NOMO-1 treated with DMSO at 0.1 percent for 48 hours (cell line): ENCODE results near the gene INF2.

Experiments used
- DNase-seq: peaks from one replicate; lab custom pipeline; 2025; ENCODE audit not compliant: unreplicated experiment; lab: John Stamatoyannopoulos, UW

INF2 gene

DNA sequence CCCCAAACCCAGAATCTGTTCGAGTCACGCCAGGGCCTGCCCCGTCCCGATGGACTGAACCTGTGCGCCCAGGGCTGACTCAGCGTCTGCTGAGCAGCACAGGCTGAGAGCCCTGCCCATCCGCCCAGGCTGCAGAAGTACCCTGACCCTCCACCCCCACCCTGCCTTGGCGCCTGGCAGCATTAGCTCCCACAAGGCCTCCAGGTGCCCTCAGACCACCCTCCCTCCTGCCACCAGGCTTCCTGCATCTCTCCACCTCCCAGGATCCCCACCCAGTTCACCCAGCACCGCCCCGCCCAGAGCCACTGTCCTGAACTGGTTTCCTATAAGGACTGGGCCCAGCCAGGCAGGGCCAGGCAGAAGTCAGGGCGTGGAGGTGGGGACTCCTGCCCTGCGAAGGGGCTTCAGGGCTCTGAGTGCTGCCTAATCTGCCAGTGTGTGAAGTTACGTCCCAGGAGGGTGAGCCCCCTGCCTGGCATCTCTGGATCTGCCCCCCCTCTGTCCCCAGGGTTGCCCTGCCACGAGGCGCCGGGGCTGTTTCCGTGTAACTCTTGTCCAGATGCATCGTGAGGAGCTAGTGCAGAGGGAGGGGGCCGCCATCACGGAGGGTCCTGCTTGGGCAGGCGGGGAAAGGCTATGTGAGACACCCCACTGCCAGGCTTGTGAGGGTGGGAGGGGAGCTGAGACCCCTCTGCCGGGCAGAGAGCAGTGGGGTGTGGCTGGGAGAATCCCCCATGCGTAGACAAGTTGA, 43.7 kb downstream of the INF2 start:
- DNase-seq, result no peak

DNA sequence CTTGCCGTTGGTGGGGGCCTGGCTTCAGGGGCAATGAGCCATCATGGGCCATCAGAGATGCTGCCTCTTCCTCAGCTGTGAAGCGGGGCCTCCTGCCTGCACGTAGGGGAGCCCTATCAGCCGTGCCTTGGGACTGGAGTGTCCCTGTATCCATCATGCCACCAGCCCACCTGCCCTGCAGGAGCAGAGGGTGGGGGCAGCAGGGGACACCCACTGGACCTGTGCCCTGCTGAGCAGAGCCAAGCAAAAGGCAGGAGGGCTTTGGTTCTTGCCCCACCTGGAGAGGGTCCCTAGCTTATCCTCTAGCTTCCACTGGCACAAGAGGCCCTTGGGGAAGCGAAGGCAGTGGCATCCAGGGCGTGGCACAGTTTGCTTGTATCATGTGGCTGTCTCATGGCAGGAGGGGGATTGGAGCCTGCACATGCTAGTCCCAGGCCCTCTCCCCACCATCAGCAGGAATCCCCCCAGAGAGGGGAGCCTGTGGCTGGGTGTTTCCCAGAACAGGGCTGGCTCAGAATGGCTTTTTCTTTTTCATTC, 44.7 kb downstream of the INF2 start:
- DNase-seq, result no peak

DNA sequence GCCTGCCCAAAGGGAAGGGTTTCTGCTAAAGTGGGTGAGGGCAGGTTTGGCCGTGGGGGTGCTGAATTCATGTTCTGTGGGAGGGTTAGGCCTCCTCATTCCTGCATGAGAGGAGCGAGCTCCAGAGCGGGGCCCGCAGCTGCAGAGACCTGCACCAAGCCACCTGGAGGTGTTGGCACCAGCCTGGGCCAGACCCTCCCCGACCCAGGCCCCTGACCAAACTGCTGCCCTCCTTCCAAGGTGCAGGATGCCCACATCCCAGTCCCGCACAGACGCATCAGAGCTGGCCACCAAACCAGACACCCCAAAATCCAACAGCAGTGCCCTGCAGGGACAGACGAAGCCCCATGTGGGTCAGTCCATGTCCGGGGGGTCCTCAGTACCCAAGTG, 45.2 kb downstream of the INF2 start:
- no peak for DNase-seq

DNA sequence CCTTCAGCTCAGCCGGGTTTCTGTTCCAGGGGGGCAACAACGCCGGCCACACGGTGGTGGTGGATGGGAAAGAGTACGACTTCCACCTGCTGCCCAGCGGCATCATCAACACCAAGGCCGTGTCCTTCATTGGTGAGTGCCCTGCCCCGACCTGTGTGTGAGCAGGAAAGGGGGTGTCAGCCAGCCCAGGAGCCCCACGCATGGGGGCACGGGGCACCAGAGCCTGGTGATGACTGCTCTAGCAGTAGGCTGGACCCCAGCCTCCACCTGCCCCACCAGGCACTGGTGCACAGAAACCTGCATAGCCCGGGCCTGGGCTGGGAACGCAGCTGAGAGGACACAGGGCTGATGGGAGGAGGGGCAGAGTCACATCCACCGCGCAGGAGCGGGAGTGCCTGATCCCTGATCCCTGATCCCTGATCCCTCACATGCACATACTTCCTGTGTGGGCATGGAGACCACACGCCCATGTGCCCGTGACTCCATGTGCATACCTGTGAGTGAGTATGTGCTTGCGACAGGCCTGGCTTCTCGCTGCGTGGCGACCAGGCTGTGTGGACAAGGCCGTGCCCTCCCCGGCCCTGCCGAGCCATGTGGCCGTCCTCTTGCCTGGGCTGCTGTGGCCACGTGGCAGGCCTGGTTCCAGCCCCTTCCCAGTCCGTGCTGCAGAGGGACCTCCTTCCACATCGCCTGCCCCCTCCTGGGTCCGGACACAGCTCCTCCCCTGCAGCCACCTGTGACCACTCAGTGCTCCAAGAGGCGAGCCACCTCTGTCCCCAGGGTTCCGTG, 45.8 kb downstream of the INF2 start:
- no peak for DNase-seq

DNA sequence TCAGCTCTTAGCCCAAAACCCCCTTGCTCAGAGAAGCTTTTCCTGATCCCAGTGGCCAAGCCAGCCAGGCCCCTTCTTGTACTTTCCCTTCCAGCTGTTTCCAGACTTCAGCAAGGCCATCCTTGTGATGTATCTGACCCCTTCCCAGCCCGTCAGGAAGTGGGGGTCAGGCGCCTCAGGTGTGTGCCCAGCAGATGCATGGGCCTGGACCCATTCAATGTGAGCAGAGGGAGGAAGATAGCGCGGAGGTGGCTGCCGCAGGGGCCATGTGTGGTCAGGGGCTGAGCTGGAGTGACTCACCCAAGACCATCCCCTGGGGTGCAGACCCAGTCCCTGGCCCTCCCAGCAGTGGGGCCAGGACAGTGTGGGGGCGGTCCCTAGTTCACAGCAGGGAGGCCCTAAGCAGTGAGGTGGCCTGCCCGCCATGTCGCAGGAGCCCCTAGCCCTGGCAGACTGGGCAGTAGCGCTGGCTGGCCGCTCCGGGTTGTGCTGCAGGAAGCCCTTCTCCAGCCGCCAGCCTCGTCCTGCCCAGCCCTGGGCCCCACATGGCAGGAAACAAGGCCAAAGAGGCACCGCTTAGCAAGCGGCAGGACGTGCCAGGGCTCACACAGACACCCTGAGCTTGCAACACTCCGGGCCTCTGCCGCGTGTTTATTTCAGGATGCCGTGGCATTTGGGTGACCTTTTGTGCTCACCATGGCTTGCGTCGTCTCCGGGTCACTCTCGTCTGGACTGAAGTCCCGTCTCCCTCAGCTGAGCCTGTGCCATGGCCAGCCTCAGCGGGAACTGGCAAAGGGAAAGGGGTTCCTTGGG, 46.6 kb downstream of the INF2 start:
- peak; percentile 28 for DNase-seq

DNA sequence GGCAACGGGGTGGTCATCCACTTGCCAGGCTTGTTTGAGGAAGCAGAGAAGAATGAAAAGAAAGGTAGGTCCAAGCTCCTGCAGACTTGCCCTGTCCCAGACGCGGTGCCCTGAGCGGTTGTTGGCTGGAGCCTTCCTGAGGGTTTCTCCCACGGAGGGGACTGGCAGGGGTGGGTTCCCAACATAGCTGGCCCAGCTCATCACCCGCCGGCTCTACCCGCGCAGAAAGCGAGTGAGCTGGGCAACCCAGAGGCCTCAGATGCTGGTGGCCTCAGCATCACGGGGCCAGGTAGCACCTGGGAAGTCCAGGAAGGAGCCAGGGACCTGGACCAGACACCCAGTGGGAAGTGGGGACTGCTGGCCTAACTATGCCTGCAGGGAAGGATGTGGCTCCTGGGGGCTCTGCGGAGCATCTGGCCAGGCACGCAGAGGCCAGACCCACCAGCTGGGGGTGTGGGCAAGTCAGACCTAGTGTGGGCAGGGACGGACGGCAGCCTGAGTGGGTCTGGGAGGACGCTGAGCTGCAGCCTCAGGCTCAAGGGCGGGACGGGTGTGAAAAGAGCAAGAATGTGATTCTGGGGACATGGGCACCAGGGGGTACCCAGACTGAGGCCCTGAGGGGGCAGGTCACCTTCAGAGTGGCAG, 49.1 kb downstream of the INF2 start:
- no peak for DNase-seq

DNA sequence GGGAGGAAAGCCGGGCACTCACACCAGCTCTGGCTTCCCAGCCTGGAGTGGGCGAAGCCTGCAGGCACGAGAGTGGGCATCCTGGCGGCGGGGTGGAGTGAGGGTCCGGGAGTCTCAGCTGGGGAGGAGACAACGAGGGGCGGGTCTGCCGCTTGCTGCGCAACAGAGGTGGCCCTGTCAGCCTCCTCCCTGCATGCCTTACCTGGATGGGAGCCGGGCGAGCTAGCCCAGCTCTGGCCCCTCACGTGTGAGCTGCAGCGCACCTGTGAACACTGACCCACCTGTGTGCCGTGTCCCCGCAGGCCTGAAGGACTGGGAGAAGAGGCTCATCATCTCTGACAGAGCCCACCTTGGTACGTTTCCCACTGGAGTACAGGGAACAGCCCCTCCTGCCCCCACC, 49.6 kb downstream of the INF2 start:
- no peak for DNase-seq

DNA sequence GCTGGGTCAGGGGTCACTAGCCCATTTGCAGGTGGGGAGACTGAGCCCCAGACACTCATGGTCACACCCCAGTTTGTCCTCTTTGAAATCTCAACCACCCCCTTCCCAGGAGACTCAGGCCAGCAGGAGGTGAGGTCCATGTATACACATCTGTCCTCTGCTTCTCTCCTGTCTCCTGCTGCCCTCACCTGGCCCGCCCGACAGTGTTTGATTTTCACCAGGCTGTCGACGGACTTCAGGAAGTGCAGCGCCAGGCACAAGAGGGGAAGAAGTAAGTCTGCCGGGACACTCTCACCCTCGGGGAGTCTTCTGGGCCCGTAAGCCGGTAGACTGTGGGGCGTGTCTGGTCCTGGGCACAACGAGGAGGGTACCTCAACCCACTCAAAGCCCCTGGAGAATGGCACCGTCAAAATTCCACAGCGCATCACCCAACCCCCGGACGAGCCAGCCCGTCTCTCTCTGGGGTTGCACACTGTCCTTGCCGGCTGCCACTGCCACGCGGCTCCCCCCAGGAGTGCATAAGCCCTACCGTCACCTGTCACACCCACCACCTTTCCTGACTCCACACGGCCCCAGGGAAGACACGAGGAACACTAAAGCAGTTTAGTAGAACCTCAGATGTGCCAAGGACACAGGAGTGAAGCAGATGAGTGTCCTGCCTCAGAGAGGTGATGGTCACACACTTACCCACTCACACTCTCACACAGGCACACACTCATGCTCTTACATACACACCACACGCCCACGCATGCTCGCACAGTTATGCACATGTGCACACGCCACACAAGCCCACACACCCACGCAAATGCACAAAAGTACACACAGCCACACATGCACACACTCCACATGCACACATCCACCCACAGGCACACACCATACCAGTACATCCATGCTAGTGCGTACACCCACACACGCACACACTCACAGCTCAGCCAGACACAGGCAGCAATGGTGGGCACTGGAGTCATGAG, 50.4 kb downstream of the INF2 start:
- DNase-seq, result no peak

DNA sequence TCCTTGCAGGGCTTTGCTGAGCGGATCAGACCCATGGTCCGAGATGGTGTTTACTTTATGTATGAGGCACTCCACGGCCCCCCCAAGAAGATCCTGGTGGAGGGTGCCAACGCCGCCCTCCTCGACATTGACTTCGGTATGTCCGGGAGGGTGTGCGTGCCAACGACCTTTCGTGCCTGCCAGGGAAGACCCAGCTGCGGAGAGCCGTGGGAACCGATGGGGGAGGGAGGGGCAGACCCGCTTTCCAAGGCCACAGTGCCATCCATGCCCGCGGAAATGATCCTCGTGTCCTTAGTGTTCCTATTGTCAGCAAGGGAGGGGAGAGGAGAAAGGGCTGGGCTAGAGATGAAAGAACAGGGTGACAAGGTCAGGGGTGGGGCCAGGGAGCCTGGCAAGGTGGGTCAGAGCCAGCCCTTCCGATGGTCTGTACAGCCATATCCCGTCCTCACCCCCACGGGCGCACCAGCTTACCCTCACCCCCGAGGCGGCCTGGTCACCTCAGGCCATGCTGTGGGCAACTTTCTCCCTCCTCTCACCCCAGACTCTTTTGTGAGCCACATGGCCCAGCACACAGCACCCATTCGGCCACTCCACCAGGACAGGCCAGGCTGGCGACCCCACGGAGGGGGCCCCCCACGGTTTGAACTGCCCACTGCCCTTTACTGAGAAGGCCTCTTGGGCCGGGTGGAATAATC, 51.8 kb downstream of the INF2 start:
- DNase-seq, result no peak

DNA sequence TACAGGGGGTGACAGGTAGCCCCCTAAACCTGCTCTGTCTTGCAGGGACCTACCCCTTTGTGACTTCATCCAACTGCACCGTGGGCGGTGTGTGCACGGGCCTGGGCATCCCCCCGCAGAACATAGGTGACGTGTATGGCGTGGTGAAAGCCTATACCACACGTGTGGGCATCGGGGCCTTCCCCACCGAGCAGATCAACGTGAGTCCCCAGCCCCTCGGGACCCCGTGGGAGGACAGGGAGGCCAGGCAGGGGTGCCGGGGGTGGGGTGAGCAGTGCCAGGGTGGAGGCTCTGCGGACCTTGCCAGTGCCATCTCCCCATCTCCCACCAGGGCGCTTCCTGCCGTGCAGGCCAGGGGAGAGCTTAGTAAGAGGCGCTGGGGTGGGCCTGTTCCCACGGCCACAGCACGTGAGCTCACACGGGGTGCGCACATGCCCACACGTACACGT, 52.4 kb downstream of the INF2 start:
- DNase-seq, result no peak

DNA sequence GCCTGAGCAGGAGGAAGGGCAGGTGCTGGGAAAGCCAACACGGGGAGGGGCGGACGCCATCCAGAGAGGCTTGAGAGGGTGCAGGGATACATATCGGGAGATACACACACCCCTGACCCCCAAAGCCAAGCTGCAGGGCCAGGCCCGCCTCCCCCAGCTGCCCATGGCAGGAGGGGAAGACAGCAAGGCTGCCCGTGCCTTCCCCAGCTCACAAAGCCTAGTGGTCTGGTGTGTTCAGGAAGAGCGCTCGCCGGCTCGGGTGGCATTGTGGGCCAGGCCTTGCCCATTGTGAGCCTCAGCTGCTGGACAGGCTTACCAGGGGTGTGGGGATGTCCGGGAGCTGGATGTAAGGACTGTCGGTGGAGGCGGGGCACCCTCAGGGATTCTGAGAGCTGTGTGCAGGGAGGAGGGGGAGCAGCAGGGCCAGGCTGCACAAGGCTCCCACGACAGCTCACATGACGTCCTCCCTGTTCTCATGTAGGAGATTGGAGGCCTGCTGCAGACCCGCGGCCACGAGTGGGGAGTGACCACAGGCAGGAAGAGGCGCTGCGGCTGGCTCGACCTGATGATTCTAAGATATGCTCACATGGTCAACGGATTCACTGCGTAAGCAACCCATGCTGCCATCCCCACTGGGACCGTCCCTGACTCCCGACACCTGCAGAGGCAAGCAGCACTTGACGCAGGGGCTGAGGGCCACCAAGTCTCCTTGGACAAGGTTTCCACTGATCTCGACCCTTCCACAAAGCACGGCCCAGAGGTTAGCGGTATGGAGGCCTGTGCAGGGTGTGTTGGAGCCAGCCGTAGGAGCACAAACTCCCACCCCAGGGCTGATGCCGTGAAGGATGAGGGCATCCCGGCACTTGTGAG, 53.4 kb downstream of the INF2 start:
- no peak for DNase-seq

DNA sequence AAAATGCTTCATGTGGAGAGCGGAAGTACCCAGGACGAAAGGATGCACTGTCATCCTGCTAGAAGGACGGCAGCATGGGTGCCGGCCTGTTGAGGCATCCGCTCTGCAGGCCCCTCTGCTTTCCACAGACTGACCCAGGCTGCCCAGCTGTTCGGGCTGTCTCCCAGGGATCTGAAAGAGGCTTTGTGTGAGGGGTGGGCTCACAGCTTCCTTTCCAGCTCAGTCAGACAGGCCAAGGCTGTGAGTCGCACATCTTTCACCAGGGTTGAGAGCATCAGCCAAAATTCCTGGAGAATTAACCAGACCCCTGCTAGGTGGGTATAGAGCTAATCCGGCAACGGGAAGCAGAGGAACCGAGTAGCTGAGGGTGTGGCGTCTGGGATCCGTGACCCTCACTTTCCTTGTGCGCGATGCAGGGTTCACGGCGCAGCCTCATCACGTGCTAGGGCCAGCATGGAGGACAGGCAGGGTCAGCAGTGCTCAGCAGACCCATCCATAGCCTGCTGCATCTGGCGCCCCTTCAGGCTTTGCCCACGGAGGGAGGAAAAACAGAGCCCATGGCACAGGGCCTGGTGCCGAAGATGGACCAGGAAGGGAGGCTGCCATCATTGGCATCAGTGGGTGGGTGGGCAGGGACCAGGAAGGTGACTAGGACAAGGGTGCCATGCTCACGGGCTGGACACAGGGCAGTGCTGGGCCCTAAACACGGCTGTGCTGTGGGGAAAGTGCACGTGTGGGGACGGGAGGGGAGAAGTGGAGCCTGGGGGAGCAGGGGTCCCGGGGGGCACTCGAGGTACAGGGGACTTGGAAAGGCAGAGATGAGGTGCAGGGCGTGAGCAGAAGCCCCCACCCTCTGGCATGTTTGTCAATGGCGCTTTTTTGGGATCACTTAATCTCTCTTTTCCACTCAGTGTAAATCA, 54.3 kb downstream of the INF2 start:
- no peak for DNase-seq

DNA sequence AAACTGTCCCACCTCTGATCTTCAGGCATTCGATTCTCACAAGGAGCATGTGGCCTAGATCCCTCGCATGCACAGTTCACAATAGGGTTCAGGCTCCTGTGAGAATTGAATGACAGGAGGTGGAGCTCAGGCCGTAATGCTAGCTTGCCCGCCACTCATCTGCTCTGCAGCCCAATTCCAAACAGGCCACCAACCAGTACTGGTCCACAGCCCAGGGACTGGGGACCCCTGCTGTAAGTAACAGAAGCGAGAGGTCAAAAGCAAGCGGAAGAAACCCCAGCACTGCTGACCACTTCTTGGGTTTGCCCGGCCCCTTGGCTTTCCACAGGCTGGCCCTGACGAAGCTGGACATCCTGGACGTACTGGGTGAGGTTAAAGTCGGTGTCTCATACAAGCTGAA, 55.1 kb downstream of the INF2 start:
- no peak for DNase-seq

DNA sequence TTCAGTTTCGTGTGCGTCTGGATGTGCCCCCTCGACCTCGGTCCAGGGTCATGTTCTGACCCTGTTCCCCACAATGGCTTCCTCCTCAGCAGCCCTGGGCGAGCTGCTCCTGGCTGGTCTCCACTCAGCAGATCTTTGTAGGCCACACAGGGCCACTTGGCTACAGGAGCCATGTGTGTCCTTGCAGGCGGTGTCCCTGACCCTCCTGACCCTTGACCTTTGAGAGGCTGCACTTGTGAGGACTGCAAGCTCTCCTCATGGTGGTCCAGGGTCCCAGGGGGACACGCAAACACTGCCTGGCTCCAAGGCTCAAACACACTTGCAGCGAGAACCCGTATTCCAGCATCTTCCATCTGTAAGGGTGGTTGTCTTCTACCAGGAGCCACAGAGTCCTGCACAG, 56.0 kb downstream of the INF2 start:
- DNase-seq, result no peak

DNA sequence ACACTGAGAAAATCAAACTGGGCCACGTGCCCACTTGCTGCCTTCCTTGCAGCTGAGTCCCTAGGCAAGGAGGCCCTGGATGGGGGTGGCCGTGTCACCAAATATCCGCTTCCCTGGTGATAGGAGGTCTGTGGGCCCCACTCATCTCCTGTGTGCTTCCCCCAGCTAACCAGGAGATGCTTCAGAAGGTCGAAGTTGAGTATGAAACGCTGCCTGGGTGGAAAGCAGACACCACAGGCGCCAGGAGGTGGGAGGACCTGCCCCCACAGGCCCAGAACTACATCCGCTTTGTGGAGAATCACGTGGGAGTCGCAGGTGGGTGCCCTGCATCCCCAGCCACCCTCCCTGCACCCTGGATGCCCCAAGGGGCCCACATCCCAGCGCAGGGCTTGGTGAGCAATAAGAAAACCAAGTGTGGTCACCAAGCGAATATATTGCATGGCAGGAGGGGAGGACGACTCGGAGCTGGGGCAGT, 56.7 kb downstream of the INF2 start:
- no peak for DNase-seq

DNA sequence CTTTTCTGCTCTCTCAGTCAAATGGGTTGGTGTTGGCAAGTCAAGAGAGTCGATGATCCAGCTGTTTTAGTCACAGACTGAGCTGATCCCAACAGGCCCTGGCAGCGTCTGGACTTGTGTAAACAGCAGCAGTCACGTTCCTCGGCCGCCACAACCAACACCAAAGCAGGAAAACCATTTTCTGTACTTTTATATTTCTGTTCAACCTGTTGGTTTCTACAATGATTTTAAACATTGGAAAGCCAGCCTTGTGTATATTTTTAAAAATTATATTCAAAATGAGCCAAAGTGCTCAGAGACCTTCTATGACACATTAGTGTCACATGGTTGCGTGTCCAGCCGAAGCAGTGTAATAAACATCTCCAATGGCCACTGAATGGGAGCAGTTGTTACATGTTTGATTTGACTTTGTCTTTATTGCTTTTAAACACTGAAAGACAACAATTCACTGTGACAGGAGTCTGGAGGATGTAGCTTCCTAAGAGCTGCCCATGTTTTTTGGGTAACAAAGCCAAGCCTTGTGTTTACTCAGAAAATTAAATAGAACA, 57.6 kb downstream of the INF2 start:
- DNase-seq, result no peak

DNA sequence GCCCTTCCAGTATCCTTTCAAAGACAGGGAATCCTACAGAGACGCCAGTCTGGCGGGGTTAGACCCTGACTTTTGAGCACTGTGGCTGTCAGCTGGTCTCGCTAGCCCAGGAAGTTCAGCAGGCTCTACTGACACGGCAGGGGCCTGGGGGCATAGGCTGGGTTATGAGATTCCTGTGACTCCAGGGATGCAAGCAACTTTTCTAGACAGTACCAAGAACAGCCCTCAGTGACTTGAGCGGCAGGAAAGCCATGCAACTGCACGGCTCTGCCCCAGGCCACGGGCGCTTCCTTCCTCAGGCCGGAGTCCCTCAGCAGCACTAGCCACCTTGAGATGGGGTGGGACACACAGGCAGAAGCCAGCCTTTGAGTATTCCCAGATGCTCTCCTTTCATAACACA, 58.5 kb downstream of the INF2 start:
- no peak for DNase-seq
